K562 (cell line): ENCODE data around the gene HCFC1R1. TPM values are rescaled to one million over a fixed set of nuclear protein-coding genes. Genes with fewer than 3 reads are reported as not detected.

Source experiments
- ATAC-seq: fragments of 200-7000 bp; cut with Tn5 transposase; 3 replicates; pipeline ENCODE4 v1.9.1; 2020; ENCODE audit warnings: moderate library complexity
- BruUV-seq: library from RNA; stranded (reverse); fragments of 400-500 nt; replicated peaks from 2 replicates; lab custom pipeline; 2021; lab: Mats Ljungman, UMichigan
- CTCF ChIA-PET: fragments of 300-600 bp; formaldehyde crosslinking; extraction: SDS; loops from one replicate; lab custom pipeline; 2021; ENCODE audit warnings: low intra/inter-chr PET ratio; lab: Yijun Ruan, JAX
- POLR2A ChIA-PET: fragments of 300-600, 350-650 bp; sonication (Branson Sonifier 250); formaldehyde crosslinking; extraction: SDS; loops from one replicate; lab custom pipeline; 2021; ENCODE audit warnings: antibody characterized with exemption, inconsistent platforms; lab: Yijun Ruan, JAX
- DNase-seq, 4 experiments: peaks; one replicate each; pipeline versions ENCODE4 v3.0.0 to v3.0.0-alpha.2; 2011 to 2018; ENCODE audit warnings: low spot score in 3 of 4, mixed read lengths in 3 of 4; ENCODE audit errors: extremely low read depth in 1 of 4
- FAIRE-seq: peaks from 2 replicates; lab custom pipeline; 2011; peaks lifted over from hg19 to GRCh38; lab: Jason Lieb, UNC
- H2AFZ ChIP-seq: 2 replicates; pipeline ENCODE4 v1.6.0; 2011; ENCODE audit warnings: low read depth, low read length, control low read depth, inconsistent platforms
- H3K27ac ChIP-seq: fragments of 200-600 bp; 3 replicates; pipeline ENCODE4 v1.8.0; 2011; ENCODE audit warnings: low read depth, mild to moderate bottlenecking, control low read depth, inconsistent platforms, low read length, moderate library complexity, mixed read lengths; ENCODE audit errors: extremely low read depth
- H3K27me3 ChIP-seq, 2 experiments: fragments of 300-600 bp in 1 of 2; 2 replicates in 1 of 2; 3 replicates in 1 of 2; pipeline versions ENCODE4 v1.6.0 to v1.8.0; 2011; ENCODE audit warnings: inconsistent platforms in 2 of 2, low read length in 2 of 2, mild to moderate bottlenecking in 1 of 2, mixed read lengths in 1 of 2, moderate library complexity in 1 of 2; ENCODE audit not compliant: control insufficient read depth in 2 of 2, insufficient read depth in 2 of 2
- H3K36me3 ChIP-seq: fragments of 300-600 bp; 3 replicates; pipeline ENCODE4 v1.8.0; 2011; ENCODE audit warnings: mild to moderate bottlenecking, low read length, inconsistent platforms; ENCODE audit not compliant: control insufficient read depth, insufficient read depth
- H3K4me1 ChIP-seq, 2 experiments: fragments of 200-600 bp in 1 of 2; replicated peaks in 1 of 2; 2 replicates in 1 of 2; 3 replicates in 1 of 2; pipeline versions ENCODE4 v1.5.1 to v1.8.0; 2011; ENCODE audit warnings: inconsistent platforms in 2 of 2, low read length in 2 of 2, mild to moderate bottlenecking in 1 of 2, mixed read lengths in 1 of 2, moderate library complexity in 1 of 2; ENCODE audit not compliant: control insufficient read depth in 2 of 2, insufficient read depth in 2 of 2
- H3K4me2 ChIP-seq: 2 replicates; pipeline ENCODE4 v1.6.1; 2011; ENCODE audit warnings: low read length, control low read depth, inconsistent platforms, mixed read lengths; ENCODE audit not compliant: insufficient read depth
- H3K4me3 ChIP-seq: fragments of 200-600 bp; sonication (generic), shearing (Covaris generic); 2 replicates; pipeline ENCODE4 v1.5.1; 2016; ENCODE audit warnings: control low read depth, inconsistent platforms
- H3K79me2 ChIP-seq: fragments of 200-600 bp; 3 replicates; pipeline ENCODE4 v1.8.0; 2011; ENCODE audit warnings: low read length, inconsistent platforms; ENCODE audit not compliant: control insufficient read depth, insufficient read depth
- H3K9ac ChIP-seq, 2 experiments: 2 replicates each; pipeline versions ENCODE4 v1.6.0 to v1.6.1; 2011; ENCODE audit warnings: low read depth in 2 of 2, low read length in 2 of 2, control low read depth in 1 of 2, inconsistent platforms in 1 of 2, mild to moderate bottlenecking in 1 of 2, mixed read lengths in 1 of 2; ENCODE audit not compliant: insufficient read depth in 1 of 2
- H3K9me1 ChIP-seq: one replicate; pipeline ENCODE4 v1.6.0; 2011; ENCODE audit warnings: inconsistent platforms, mild to moderate bottlenecking, low read length, moderate library complexity; ENCODE audit not compliant: control insufficient read depth, insufficient read depth
- H3K9me3 ChIP-seq: replicated peaks from 2 replicates; pipeline ENCODE4 v1.5.1; 2011; ENCODE audit warnings: low read depth, low read length, inconsistent platforms; ENCODE audit not compliant: control insufficient read depth, insufficient read depth
- H4K20me1 ChIP-seq: replicated peaks from 2 replicates; pipeline ENCODE4 v1.6.1; 2011; ENCODE audit warnings: low read length, inconsistent platforms, mixed read lengths; ENCODE audit not compliant: control insufficient read depth, insufficient read depth
- BRD9 ChIP-seq: fragments of 450-650 bp; IDR thresholded peaks from 2 replicates; pipeline ENCODE4 v1.6.1; 2018; ENCODE audit warnings: low read depth; ENCODE audit not compliant: partially characterized antibody
- CEBPG ChIP-seq, 3 experiments: fragments of 200-800 bp in 1 of 3; sonication (Bioruptor generic) in 1 of 3; sonication (generic) in 1 of 3; formaldehyde crosslinking in 1 of 3; IDR thresholded peaks in 2 of 3; conservative IDR thresholded peaks in 1 of 3; 2 replicates each; pipeline versions ENCODE4 v1.6.1 to v1.8.0; 2016 to 2022; ENCODE audit warnings: missing compliant biosample characterization in 2 of 3, missing genetic modification characterization in 2 of 3, mild to moderate bottlenecking in 1 of 3, missing genetic modification reagents in 1 of 3
- CTBP1 ChIP-seq: fragments of 450-650 bp; IDR thresholded peaks from 2 replicates; pipeline ENCODE4 v1.6.1; 2016; ENCODE audit warnings: borderline replicate concordance
- FOS ChIP-seq: IDR thresholded peaks from 3 replicates; pipeline ENCODE4 v1.6.1; 2011; ENCODE audit not compliant: insufficient read length; ENCODE audit errors: extremely low read depth
- GATAD2B ChIP-seq: fragments of 450-650 bp; IDR thresholded peaks from 2 replicates; pipeline ENCODE4 v1.6.1; 2017; ENCODE audit warnings: mild to moderate bottlenecking, borderline replicate concordance
- MYC ChIP-seq, 2 experiments: fragments of 250-450 bp in 1 of 2; sonication (Bioruptor Pico) in 1 of 2; IDR thresholded peaks; 2 replicates each; pipeline versions ENCODE4 v1.5.1 to v1.6.1; 2012 to 2021; ENCODE audit warnings: low read depth in 2 of 2, borderline replicate concordance in 1 of 2, improper control_type of control experiment in 1 of 2, low read length in 1 of 2, mild to moderate bottlenecking in 1 of 2, moderate library complexity in 1 of 2
- POLR2A ChIP-seq: fragments of 450-650 bp; conservative IDR thresholded peaks from 2 replicates; pipeline ENCODE4 v1.6.1; 2016
- SAFB2 ChIP-seq: fragments of 200-400 bp; formaldehyde crosslinking; IDR thresholded peaks from 2 replicates; pipeline ENCODE4 v1.6.1; 2018; ENCODE audit warnings: borderline replicate concordance, low read length, low read depth, moderate library complexity; ENCODE audit not compliant: severe bottlenecking
- SAP30 ChIP-seq: fragments of 200-600 bp; sonication (generic); IDR thresholded peaks from 2 replicates; pipeline ENCODE4 v1.6.1; 2012; ENCODE audit warnings: borderline replicate concordance, low read depth, mild to moderate bottlenecking, moderate library complexity, low read length, control low read depth, inconsistent platforms; ENCODE audit not compliant: insufficient read depth, poor library complexity, severe bottlenecking
- ZBTB1 ChIP-seq: sonication (generic); formaldehyde crosslinking; IDR thresholded peaks from 2 replicates; pipeline ENCODE4 v1.8.1; 2023; ENCODE audit warnings: missing genetic modification reagents, low read depth, mild to moderate bottlenecking, borderline replicate concordance
- ZC3H8 ChIP-seq: fragments of 450-650 bp; IDR thresholded peaks from 2 replicates; pipeline ENCODE4 v1.6.1; 2017
- WGBS: fragments of 100-300 bp; shearing (Covaris generic); methylation state at CpG from one replicate; pipeline ENCODE4 v1.1.6; 2016; ENCODE audit warnings: low coverage, mixed read lengths; ENCODE audit not compliant: insufficient coverage; ENCODE audit errors: missing lambda C conversion rate; 5-methylcytosine and 5-hydroxymethylcytosine counted together
- in situ Hi-C: fragments of 300-500 bp; cut with MboI; formaldehyde crosslinking; loops from 4 replicates; pipeline ENCODE4 v1.15.0; 2018; ENCODE audit warnings: inconsistent platforms, mixed read lengths
- intact Hi-C: fragments of 100-400 bp; cut with micrococcal nuclease; formaldehyde crosslinking; loops from 2 replicates; pipeline ENCODE4 v1.14.2; 2022
- polyA plus RNA-seq, 8 experiments: library from polyadenylated mRNA; depleted of rRNA in 4 of 8; stranded (reverse) in 5 of 8; unstranded in 3 of 8; fragments of >200 nt; fragmentation: Nextera tagmentation in 2 of 8; fragmentation: Illumina TruSeq in 1 of 8; extraction: Ambion mirVana in 2 of 8; extraction: Trizol in 1 of 8; gene quantifications; 2 replicates each; pipeline versions ENCODE4 v1.2.1 to v1.2.3, GENCODE V29; 2011 to 2014; ENCODE audit warnings: inconsistent platforms in 1 of 8, missing spikeins in 1 of 8
- total RNA-seq, 7 experiments: library from RNA; depleted of rRNA in 6 of 7; stranded (reverse); fragments of >200 nt in 6 of 7; fragmentation: Illumina TruSeq in 2 of 7; extraction: Trizol in 2 of 7; gene quantifications; 2 replicates each; pipeline versions ENCODE4 v1.2.1 to v1.2.3, GENCODE V29; 2011 to 2021; ENCODE audit warnings: low replicate concordance in 1 of 7
- TF ChIP-seq, protein P1 (sequence below): fragments of 450-650 bp; IDR thresholded peaks from 2 replicates; pipeline ENCODE4 v1.7.1; 2018; ENCODE audit warnings: mild to moderate bottlenecking, low read depth; ENCODE audit not compliant: partially characterized antibody
- TF ChIP-seq, protein P2 (sequence below): fragments of 450-650 bp; formaldehyde crosslinking; IDR thresholded peaks from 2 replicates; pipeline ENCODE4 v1.4.0; 2020; ENCODE audit warnings: mild to moderate bottlenecking
- TF ChIP-seq, protein P3 (sequence below): fragments of 450-650 bp; IDR thresholded peaks from 2 replicates; pipeline ENCODE4 v1.7.0; 2016; ENCODE audit warnings: borderline replicate concordance

HCFC1R1 gene
- total and polyA plus RNA-seq, 9 of the 15 experiments (the other 6 are each of a cell fraction or from before 2014, with no cell fraction given), result 2.2 to 29.0 (median 11.2) TPM

DNA sequence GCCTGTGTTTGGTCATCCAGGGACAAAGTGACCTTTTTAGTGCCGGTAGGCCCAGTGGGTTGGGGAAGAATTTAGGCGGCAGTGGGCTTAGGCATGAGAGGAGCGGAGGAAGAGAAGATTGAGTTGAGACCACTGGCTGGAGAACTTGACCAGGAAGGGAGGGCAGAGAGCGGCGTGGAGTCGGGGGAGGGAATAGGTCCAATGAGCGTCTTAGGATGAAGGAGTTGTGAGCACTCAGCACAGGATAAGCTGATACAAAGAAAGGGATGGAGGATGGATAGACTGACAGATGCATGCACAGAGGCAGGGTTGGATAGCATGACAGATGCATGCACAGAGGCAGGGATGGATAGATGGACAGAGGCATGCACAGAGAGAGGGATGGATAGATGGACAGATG lies 49.7 kb upstream of the HCFC1R1 start:
- H3K9ac ChIP-seq, result no peak overlapping the region
- H3K9me1 ChIP-seq, result no peaks in the 10 kb centered on the region
- no TSS peak for BruUV-seq
- ATAC-seq (no peak), DNase-seq (no peak), FAIRE-seq (no peak)
- H3K4me3 ChIP-seq, result no peak overlapping the region
- POLR2A ChIA-PET, result no interaction called here
- in situ Hi-C loops, result no loop called here
- no peak overlapping the region for H3K27ac ChIP-seq
- H3K27me3 ChIP-seq, result peaks cover 4 to 12% of the 10 kb centered on the region in 2 experiments; a peak in 4 of 5 replicates
- 29% methylated on average over 7 of the region's 7 CpGs for WGBS
- intact Hi-C loops, result no loop called here
- H3K9me3 ChIP-seq, result no peaks in the 10 kb centered on the region
- CTCF ChIA-PET, result no interaction called here
- H2AFZ ChIP-seq, result no peak overlapping the region
- H4K20me1 ChIP-seq, result no peaks in the 10 kb centered on the region
- no peak overlapping the region for H3K4me2 ChIP-seq
- no peaks in the 10 kb centered on the region for H3K36me3 ChIP-seq
- no peaks in the 10 kb centered on the region for H3K79me2 ChIP-seq
- TF ChIP-seq GATAD2B, result no peak
- no peak for TF ChIP-seq CTBP1
- TF ChIP-seq SAFB2, result no peak
- TF ChIP-seq, protein P1, sequence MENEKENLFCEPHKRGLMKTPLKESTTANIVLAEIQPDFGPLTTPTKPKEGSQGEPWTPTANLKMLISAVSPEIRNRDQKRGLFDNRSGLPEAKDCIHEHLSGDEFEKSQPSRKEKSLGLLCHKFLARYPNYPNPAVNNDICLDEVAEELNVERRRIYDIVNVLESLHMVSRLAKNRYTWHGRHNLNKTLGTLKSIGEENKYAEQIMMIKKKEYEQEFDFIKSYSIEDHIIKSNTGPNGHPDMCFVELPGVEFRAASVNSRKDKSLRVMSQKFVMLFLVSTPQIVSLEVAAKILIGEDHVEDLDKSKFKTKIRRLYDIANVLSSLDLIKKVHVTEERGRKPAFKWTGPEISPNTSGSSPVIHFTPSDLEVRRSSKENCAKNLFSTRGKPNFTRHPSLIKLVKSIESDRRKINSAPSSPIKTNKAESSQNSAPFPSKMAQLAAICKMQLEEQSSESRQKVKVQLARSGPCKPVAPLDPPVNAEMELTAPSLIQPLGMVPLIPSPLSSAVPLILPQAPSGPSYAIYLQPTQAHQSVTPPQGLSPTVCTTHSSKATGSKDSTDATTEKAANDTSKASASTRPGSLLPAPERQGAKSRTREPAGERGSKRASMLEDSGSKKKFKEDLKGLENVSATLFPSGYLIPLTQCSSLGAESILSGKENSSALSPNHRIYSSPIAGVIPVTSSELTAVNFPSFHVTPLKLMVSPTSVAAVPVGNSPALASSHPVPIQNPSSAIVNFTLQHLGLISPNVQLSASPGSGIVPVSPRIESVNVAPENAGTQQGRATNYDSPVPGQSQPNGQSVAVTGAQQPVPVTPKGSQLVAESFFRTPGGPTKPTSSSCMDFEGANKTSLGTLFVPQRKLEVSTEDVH, result no peak
- no peak for TF ChIP-seq BRD9
- TF ChIP-seq, protein P2, sequence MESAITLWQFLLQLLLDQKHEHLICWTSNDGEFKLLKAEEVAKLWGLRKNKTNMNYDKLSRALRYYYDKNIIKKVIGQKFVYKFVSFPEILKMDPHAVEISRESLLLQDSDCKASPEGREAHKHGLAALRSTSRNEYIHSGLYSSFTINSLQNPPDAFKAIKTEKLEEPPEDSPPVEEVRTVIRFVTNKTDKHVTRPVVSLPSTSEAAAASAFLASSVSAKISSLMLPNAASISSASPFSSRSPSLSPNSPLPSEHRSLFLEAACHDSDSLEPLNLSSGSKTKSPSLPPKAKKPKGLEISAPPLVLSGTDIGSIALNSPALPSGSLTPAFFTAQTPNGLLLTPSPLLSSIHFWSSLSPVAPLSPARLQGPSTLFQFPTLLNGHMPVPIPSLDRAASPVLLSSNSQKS (CRISPR knock-in tag), result no peak
- TF ChIP-seq CEBPG (CRISPR knock-in tag; IDR thresholded peaks at IDR 0.05), result no peak
- no peak for TF ChIP-seq CEBPG (tag; conservative IDR thresholded peaks at IDR 0.05 in 1 of 2, IDR thresholded peaks at IDR 0.05 in 1 of 2)
- TF ChIP-seq MYC (IDR thresholded peaks at IDR 0.05; ENCODE audit: low read depth, low read length), result no peak
- no peak for TF ChIP-seq MYC (CRISPR knock-in tag; IDR thresholded peaks at IDR 0.05; ENCODE audit: borderline replicate concordance, low read depth)
- TF ChIP-seq, protein P3, sequence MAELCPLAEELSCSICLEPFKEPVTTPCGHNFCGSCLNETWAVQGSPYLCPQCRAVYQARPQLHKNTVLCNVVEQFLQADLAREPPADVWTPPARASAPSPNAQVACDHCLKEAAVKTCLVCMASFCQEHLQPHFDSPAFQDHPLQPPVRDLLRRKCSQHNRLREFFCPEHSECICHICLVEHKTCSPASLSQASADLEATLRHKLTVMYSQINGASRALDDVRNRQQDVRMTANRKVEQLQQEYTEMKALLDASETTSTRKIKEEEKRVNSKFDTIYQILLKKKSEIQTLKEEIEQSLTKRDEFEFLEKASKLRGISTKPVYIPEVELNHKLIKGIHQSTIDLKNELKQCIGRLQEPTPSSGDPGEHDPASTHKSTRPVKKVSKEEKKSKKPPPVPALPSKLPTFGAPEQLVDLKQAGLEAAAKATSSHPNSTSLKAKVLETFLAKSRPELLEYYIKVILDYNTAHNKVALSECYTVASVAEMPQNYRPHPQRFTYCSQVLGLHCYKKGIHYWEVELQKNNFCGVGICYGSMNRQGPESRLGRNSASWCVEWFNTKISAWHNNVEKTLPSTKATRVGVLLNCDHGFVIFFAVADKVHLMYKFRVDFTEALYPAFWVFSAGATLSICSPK, result no peak
- TF ChIP-seq FOS, result no peak
- TF ChIP-seq ZC3H8, result no peak
- no peak for TF ChIP-seq SAP30
- no peak for TF ChIP-seq ZBTB1 (CRISPR knock-in tag)
- no peak for TF ChIP-seq POLR2A
- peaks cover 14 to 24% of the 10 kb centered on the region in 2 experiments for H3K4me1 ChIP-seq
